SU-DHL-6 (cell line): ENCODE data around the gene THBS3.
A peak's percentile ranks its signal among the peaks of the same experiment; 100 is the strongest.
"Not testable (repeated sequence)": the region's sequence is repeated elsewhere in the genome, so short reads cannot be mapped to it uniquely, and the experiment has no call there.

Experiments used
- H2AFZ ChIP-seq: fragments of 200-600 bp; sonication (generic); 2 replicates; pipeline ENCODE4 v1.6.1; 2014; ENCODE audit warnings: low read depth, mild to moderate bottlenecking, moderate library complexity, mixed read lengths, antibody characterized with exemption, low read length; ENCODE audit not compliant: severe bottlenecking
- H3F3A ChIP-seq: fragments of 200-600 bp; shearing (Covaris generic); 2 replicates; pipeline ENCODE4 v1.6.0; 2016; ENCODE audit warnings: antibody characterized with exemption, mild to moderate bottlenecking; ENCODE audit not compliant: insufficient read depth
- H3K27ac ChIP-seq: fragments of 200-600 bp; sonication (generic); 2 replicates; pipeline ENCODE4 v1.5.1; 2016; ENCODE audit warnings: low read depth, mild to moderate bottlenecking, low read length, moderate library complexity, mixed read lengths
- H3K27me3 ChIP-seq: fragments of 200-600 bp; sonication (generic), shearing (Covaris generic); 2 replicates; pipeline ENCODE4 v1.6.0; 2014; ENCODE audit warnings: mild to moderate bottlenecking, low read length
- H3K36me3 ChIP-seq: fragments of 200-600 bp; sonication (generic); 2 replicates; pipeline ENCODE4 v1.6.1; 2014; ENCODE audit warnings: mild to moderate bottlenecking, low read length, mixed read lengths
- H3K4me2 ChIP-seq: fragments of 300-600, 200-600 bp; shearing (Covaris generic), sonication (generic); 2 replicates; pipeline ENCODE4 v1.6.0; 2014; ENCODE audit warnings: low read length, low read depth, mild to moderate bottlenecking; ENCODE audit not compliant: poor library complexity, severe bottlenecking
- H3K4me3 ChIP-seq: fragments of 200-600 bp; sonication (generic); 2 replicates; pipeline ENCODE4 v1.5.1; 2014; ENCODE audit warnings: antibody characterized with exemption, low read length, mild to moderate bottlenecking, mixed read lengths; ENCODE audit not compliant: insufficient read depth, poor library complexity, severe bottlenecking
- H3K79me2 ChIP-seq: fragments of 200-600 bp; sonication (generic); 2 replicates; pipeline ENCODE4 v1.6.1; 2014; ENCODE audit warnings: mild to moderate bottlenecking, low read length, moderate library complexity; ENCODE audit not compliant: insufficient read depth
- H3K9ac ChIP-seq: fragments of 200-600 bp; sonication (generic); 2 replicates; pipeline ENCODE4 v1.7.0; 2014; ENCODE audit warnings: mild to moderate bottlenecking, low read length
- H3K9me2 ChIP-seq: fragments of 200-600 bp; sonication (generic); replicated peaks from 2 replicates; pipeline ENCODE4 v1.6.1; 2014; ENCODE audit warnings: low read length; ENCODE audit not compliant: insufficient read depth
- H3K9me3 ChIP-seq: fragments of 200-600 bp; sonication (generic); 2 replicates; pipeline ENCODE4 v1.6.1; 2014; ENCODE audit warnings: low read length, mixed read lengths; ENCODE audit not compliant: insufficient read depth
- H4K20me1 ChIP-seq: fragments of 200-600 bp; sonication (generic); 2 replicates; pipeline ENCODE4 v1.6.1; 2014; ENCODE audit warnings: low read depth, mild to moderate bottlenecking, antibody characterized with exemption, low read length, moderate library complexity, mixed read lengths
- EZH2phosphoT487 ChIP-seq: fragments of 200-600 bp; sonication (generic), shearing (Covaris generic); conservative IDR thresholded peaks from 2 replicates; pipeline ENCODE4 v1.6.1; 2018; ENCODE audit warnings: mild to moderate bottlenecking, antibody characterized with exemption, low read length, moderate library complexity, mixed read lengths
- TF ChIP-seq, protein P1 (sequence below): fragments of 200-600 bp; sonication (generic); IDR thresholded peaks from one replicate; pipeline ENCODE4 v1.5.1; 2017; ENCODE audit warnings: antibody characterized with exemption, mild to moderate bottlenecking, low read length, moderate library complexity; ENCODE audit not compliant: insufficient read depth, poor library complexity, severe bottlenecking

The THBS3 gene

DNA sequence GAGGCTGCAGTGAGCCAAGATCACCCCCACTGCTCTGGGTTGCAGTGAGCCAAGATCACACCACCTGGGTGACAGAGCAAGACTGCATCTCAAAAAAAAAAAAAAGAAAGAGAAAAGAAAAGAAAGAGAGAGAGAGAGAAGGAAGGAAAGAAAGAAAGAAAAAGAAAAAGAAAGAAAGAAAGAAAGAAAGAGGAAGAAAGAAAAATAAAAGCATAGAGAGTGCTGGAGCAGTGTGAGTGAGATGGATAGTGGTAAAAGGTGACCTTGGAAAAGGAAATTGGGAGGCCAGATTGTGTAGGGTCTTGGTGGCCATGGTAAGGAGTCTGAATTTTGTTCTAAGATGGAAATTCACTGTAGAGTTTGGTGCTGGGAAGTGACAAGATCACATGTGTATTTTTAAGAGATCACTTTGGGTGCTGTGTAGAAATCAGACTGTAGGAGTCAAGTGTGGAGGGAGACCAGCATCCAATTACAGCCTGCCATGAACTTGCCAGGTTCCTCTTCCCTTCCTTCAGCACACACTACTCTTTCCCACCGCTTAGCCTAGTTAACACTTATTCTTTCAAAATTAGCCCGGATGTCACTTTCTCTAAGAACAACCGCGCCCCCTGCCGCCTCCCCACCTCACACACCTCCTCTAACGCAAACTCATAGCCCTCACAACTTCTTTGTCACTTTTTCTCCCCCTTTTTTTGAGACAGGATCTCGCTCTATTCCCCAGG is 18.7 kb upstream of the THBS3 start:
- Histone ChIP-seq H3K9me2 (no peaks in the 10 kb centered on the region), H3K4me2 (peak overlapping the region; percentile 93)

DNA sequence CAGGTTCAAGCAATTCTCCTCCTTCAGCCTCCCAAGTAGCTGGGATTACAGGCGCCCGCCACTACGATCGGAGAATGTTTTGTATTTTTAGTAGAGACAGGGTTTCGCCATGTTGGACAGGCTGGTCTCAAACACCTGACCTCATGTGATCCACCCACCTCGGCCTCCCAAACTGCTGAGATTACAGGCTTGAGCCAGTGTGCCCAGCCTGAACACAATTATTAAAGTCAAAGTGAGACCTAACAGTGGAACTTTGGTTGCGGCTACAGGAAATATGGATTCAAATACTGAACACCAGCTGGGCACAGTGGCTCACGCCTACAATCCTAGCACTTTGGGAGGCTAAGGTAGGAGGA is 17.7 kb upstream of the THBS3 start:
- peak overlapping the region; percentile 90 for H3K27ac ChIP-seq
- peaks cover 39% of the 10 kb centered on the region for H3F3A ChIP-seq
- H3K27me3 ChIP-seq, H4K20me1 ChIP-seq, H3K9me3 ChIP-seq, H3K36me3 ChIP-seq, H3K9me2 ChIP-seq, H2AFZ ChIP-seq: not testable (repeated sequence)
- peak overlapping the region; percentile 63 for H3K4me3 ChIP-seq
- peak overlapping the region; percentile 93 for H3K4me2 ChIP-seq
- H3K9ac ChIP-seq: peak overlapping the region; percentile 81; the same call in 1 of the 2 replicates
- peaks cover 14% of the 10 kb centered on the region; the same call in 1 of the 2 replicates for H3K79me2 ChIP-seq

More for the DNA sequence above, 18.7 kb upstream of the THBS3 start:
- no peaks in the 10 kb centered on the region for H3K9me3 ChIP-seq
- peaks cover 43% of the 10 kb centered on the region for H3F3A ChIP-seq
- H3K36me3 ChIP-seq: no peaks in the 10 kb centered on the region
- peak overlapping the region; percentile 63 for H3K4me3 ChIP-seq
- H3K27me3 ChIP-seq: no peaks in the 10 kb centered on the region
- H3K27ac ChIP-seq: peak overlapping the region; percentile 90
- H3K9ac ChIP-seq: peak overlapping the region; percentile 81
- no peak overlapping the region for H2AFZ ChIP-seq
- TF ChIP-seq, protein P1, sequence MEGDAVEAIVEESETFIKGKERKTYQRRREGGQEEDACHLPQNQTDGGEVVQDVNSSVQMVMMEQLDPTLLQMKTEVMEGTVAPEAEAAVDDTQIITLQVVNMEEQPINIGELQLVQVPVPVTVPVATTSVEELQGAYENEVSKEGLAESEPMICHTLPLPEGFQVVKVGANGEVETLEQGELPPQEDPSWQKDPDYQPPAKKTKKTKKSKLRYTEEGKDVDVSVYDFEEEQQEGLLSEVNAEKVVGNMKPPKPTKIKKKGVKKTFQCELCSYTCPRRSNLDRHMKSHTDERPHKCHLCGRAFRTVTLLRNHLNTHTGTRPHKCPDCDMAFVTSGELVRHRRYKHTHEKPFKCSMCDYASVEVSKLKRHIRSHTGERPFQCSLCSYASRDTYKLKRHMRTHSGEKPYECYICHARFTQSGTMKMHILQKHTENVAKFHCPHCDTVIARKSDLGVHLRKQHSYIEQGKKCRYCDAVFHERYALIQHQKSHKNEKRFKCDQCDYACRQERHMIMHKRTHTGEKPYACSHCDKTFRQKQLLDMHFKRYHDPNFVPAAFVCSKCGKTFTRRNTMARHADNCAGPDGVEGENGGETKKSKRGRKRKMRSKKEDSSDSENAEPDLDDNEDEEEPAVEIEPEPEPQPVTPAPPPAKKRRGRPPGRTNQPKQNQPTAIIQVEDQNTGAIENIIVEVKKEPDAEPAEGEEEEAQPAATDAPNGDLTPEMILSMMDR: peak; percentile 77
- no peak for TF ChIP-seq EZH2phosphoT487
- peaks cover 14% of the 10 kb centered on the region; the same call in 1 of the 2 replicates for H3K79me2 ChIP-seq
- H4K20me1 ChIP-seq: no peaks in the 10 kb centered on the region

DNA sequence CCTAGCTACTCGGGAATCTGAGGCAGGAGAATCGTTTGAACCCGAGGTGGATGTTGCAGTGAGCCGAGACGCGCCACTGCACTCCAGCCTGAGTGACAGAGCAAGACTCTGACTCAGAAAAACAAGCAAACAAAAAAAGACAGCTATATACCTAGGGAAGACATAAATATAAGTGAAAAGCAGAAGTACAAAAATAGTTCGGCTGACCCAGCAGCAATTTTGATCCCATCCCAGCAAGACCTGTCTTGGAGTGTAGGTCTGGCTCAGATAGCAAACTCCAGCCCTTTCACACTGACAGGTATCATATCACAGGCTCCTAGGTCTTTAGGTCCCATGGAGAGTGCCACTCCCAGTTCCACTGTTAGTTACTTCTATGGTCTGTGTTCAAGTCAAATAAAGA is 15.3 kb upstream of the THBS3 start:
- H2AFZ ChIP-seq: no peak overlapping the region
- peak overlapping the region; percentile 9; the same call in 1 of the 2 replicates for H3K9ac ChIP-seq
- no peak overlapping the region for H3K4me3 ChIP-seq
- H3K79me2 ChIP-seq: peaks cover 14% of the 10 kb centered on the region; the same call in 1 of the 2 replicates
- TF ChIP-seq EZH2phosphoT487: no peak
- TF ChIP-seq, protein P1: no peak
- H4K20me1 ChIP-seq: no peaks in the 10 kb centered on the region
- H3F3A ChIP-seq: peaks cover 38% of the 10 kb centered on the region
- peak overlapping the region; percentile 47 for H3K4me2 ChIP-seq
- no peaks in the 10 kb centered on the region for H3K27me3 ChIP-seq
- H3K27ac ChIP-seq: peak overlapping the region; percentile 90
- H3K9me3 ChIP-seq: no peaks in the 10 kb centered on the region
- no peaks in the 10 kb centered on the region for H3K36me3 ChIP-seq
- no peaks in the 10 kb centered on the region for H3K9me2 ChIP-seq

DNA sequence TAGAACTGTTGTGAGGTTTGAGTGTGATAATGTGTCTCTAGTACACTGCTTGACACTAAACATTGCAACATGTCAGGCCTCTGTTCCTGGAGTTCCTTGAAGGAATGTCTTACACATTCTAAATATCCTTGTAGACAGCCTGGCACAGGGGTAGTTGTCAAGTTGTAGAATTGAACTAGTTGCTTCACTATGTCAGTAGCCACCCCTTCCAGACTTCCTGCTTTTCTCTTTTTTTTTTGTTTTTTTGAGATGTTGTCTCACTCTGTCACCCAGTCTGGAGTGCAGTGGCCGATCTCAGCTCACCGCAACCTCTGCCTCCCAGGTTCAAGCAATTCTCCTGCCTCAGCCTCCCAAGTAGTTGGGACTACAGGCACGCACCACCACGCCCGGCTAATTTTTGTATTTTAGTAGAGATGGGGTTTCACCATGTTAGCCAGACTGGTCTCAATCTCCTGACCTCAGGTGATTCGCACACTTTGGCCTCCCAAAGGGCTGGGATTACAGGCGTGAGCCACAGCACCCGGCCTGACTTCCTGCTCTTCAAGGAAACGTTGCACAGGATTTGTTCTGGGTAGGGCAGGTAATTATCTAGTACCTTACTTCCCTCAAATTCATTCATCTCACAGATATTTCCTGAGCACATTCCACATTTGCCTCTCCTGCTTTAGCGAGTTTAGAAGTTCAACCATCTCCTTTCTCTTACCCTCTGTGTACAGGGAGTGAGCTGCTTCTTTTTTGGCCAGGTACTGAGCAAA is 12.7 kb upstream of the THBS3 start:
- not testable (repeated sequence) for H3K27me3 ChIP-seq, H3K9me3 ChIP-seq, H3K36me3 ChIP-seq, H3K4me2 ChIP-seq, H2AFZ ChIP-seq, H3K4me3 ChIP-seq, H3K27ac ChIP-seq, H4K20me1 ChIP-seq, H3K9ac ChIP-seq, H3K9me2 ChIP-seq, H3K79me2 ChIP-seq
- H3F3A ChIP-seq: peaks cover 23% of the 10 kb centered on the region
